ENCODE measurements around the gene INPP5D.
"Not testable (repeated sequence)": the region's sequence is repeated elsewhere in the genome, so short reads cannot be mapped to it uniquely, and the experiment has no call there.

Gene INPP5D

GRCh38 chr2:233064530-233065199, 4.5 kb downstream of the INPP5D start:
- Histone ChIP-seq H3K4me1 (ENCODE audit: control insufficient read depth, insufficient read depth, low read length, unreplicated experiment) (no peaks in the 10 kb centered on the region), H3K27ac (ENCODE audit: low read depth, low read length) (no peak overlapping the region), H3K4me3 (ENCODE audit: low read depth, low read length) (no peak overlapping the region)

GRCh38 chr2:233065200-233065589, 5.1 kb downstream of the INPP5D start:
- not testable (repeated sequence) for H3K4me1 ChIP-seq (ENCODE audit: control insufficient read depth, insufficient read depth, low read length, unreplicated experiment); H3K27me3 ChIP-seq (ENCODE audit: insufficient read depth, low read length); H2AFZ ChIP-seq (ENCODE audit: low read length, unreplicated experiment); H3K27ac ChIP-seq (ENCODE audit: low read depth, low read length); H3K36me3 ChIP-seq (ENCODE audit: insufficient read depth, low read length); H3K4me3 ChIP-seq (ENCODE audit: low read depth, low read length); H3K79me2 ChIP-seq (ENCODE audit: control insufficient read depth, insufficient read depth, low read length, unreplicated experiment)

More at GRCh38 chr2:233064530-233065199, 4.5 kb downstream of the INPP5D start:
- Histone ChIP-seq H3K79me2 (ENCODE audit: control insufficient read depth, insufficient read depth, low read length, unreplicated experiment) (no peaks in the 10 kb centered on the region), H2AFZ (ENCODE audit: low read length, unreplicated experiment) (no peak overlapping the region), H3K27me3 (ENCODE audit: insufficient read depth, low read length) (no peaks in the 10 kb centered on the region), H3K36me3 (ENCODE audit: insufficient read depth, low read length) (no peaks in the 10 kb centered on the region)

GRCh38 chr2:233065954-233066470, 5.9 kb downstream of the INPP5D start:
- Histone ChIP-seq H3K27me3 (ENCODE audit: insufficient read depth, low read length) (no peaks in the 10 kb centered on the region; the same call in 1 of the 2 replicates), H2AFZ (ENCODE audit: low read length, unreplicated experiment) (no peak overlapping the region), H3K4me1 (ENCODE audit: control insufficient read depth, insufficient read depth, low read length, unreplicated experiment) (no peaks in the 10 kb centered on the region), H3K4me3 (ENCODE audit: low read depth, low read length) (no peak overlapping the region), H3K79me2 (ENCODE audit: control insufficient read depth, insufficient read depth, low read length, unreplicated experiment) (no peaks in the 10 kb centered on the region), H3K36me3 (ENCODE audit: insufficient read depth, low read length) (no peaks in the 10 kb centered on the region), H3K27ac (ENCODE audit: low read depth, low read length) (no peak overlapping the region)

DNA sequence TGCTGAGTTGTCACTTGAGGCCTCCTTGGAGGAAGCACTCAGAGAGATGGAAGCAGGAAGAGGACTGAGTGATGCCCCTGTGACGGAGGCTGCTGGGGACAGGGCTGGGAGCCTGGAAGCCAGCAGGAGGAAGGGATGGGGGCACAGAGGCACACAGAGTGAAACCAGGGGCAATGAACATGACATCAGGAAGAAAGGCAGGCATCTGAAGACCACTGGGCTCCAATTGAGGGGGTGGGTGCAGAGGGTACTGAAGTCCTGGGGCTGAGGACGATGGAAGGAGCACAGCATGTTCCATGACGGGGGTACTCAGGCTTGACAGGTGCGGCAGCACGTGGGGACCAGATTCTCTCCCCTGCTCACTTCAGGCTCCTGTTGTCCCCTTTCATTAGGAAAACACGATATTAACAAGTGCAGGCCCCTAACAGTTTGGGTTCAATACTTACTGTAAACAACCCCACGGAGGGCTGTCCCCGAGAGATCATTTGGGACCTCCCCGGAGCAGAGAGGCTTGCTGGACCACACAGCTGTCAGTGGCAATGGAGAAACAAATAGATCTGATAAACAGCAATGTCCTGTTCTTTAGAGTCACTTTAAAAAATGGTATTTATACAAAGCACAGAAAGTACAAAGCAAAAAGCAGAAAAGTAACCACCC, 8.7 kb downstream of the INPP5D start:
- H3K4me1 ChIP-seq (ENCODE audit: control insufficient read depth, insufficient read depth, low read length, unreplicated experiment) = no peaks in the 10 kb centered on the region
- H3K79me2 ChIP-seq (ENCODE audit: control insufficient read depth, insufficient read depth, low read length, unreplicated experiment) = no peaks in the 10 kb centered on the region
- no peak overlapping the region for H3K4me3 ChIP-seq (ENCODE audit: low read depth, low read length)
- no peak overlapping the region for H2AFZ ChIP-seq (ENCODE audit: low read length, unreplicated experiment)
- H3K27me3 ChIP-seq (ENCODE audit: insufficient read depth, low read length) = peaks cover 11% of the 10 kb centered on the region
- no peaks in the 10 kb centered on the region for H3K36me3 ChIP-seq (ENCODE audit: insufficient read depth, low read length)
- no peak overlapping the region for H3K27ac ChIP-seq (ENCODE audit: low read depth, low read length)

DNA sequence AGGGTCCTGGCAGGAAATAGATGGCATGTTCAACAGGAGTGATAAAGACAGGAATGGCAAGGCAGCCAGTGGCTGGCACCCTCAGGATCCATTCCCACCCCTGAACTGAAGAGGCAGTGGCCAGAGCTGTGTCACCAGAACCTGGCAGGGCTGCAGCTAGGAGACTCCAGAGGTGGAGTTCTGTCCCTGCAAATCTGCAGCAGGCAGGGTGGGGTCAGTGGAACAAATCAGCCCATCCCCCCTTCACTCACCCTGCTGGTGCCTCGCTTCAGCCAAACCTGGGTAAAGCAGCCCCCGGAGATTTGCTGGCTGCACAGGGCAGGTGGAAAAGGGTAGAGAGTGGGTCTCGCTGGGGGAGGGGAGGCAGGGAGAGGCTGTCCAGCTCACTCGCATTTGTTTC, 12.7 kb downstream of the INPP5D start:
- H3K4me1 ChIP-seq (ENCODE audit: control insufficient read depth, insufficient read depth, low read length, unreplicated experiment) = no peaks in the 10 kb centered on the region
- H3K79me2 ChIP-seq (ENCODE audit: control insufficient read depth, insufficient read depth, low read length, unreplicated experiment) = no peaks in the 10 kb centered on the region
- H2AFZ ChIP-seq (ENCODE audit: low read length, unreplicated experiment) = no peak overlapping the region
- H3K27ac ChIP-seq (ENCODE audit: low read depth, low read length) = no peak overlapping the region
- no peak overlapping the region for H3K4me3 ChIP-seq (ENCODE audit: low read depth, low read length)
- no peaks in the 10 kb centered on the region for H3K36me3 ChIP-seq (ENCODE audit: insufficient read depth, low read length)
- H3K27me3 ChIP-seq (ENCODE audit: insufficient read depth, low read length) = peaks cover 40% of the 10 kb centered on the region

DNA sequence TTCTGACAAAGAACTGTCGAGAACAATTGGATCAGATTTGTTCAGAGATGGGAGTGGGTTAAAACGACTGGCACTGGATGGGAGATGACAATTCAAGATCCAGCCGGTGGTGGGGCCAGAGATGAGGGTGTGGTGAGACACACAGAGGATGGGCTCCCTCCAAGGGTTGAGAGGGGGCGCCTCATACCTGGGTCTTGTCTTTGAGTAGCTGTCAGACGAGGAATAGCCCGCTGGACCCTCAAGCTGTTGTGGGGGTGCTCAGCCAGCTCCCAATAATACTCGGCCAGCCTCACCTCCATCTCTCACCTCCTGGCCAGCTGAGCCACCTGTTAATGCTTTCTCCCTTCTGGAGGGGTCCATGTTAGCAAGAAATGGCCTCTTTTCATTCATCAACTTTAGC, 14.0 kb downstream of the INPP5D start:
- H2AFZ ChIP-seq (ENCODE audit: low read length, unreplicated experiment) = no peak overlapping the region
- no peaks in the 10 kb centered on the region for H3K4me1 ChIP-seq (ENCODE audit: control insufficient read depth, insufficient read depth, low read length, unreplicated experiment)
- no peaks in the 10 kb centered on the region for H3K36me3 ChIP-seq (ENCODE audit: insufficient read depth, low read length)
- no peak overlapping the region for H3K27ac ChIP-seq (ENCODE audit: low read depth, low read length)
- H3K79me2 ChIP-seq (ENCODE audit: control insufficient read depth, insufficient read depth, low read length, unreplicated experiment) = no peaks in the 10 kb centered on the region
- peaks cover 40% of the 10 kb centered on the region for H3K27me3 ChIP-seq (ENCODE audit: insufficient read depth, low read length)
- no peak overlapping the region for H3K4me3 ChIP-seq (ENCODE audit: low read depth, low read length)

DNA sequence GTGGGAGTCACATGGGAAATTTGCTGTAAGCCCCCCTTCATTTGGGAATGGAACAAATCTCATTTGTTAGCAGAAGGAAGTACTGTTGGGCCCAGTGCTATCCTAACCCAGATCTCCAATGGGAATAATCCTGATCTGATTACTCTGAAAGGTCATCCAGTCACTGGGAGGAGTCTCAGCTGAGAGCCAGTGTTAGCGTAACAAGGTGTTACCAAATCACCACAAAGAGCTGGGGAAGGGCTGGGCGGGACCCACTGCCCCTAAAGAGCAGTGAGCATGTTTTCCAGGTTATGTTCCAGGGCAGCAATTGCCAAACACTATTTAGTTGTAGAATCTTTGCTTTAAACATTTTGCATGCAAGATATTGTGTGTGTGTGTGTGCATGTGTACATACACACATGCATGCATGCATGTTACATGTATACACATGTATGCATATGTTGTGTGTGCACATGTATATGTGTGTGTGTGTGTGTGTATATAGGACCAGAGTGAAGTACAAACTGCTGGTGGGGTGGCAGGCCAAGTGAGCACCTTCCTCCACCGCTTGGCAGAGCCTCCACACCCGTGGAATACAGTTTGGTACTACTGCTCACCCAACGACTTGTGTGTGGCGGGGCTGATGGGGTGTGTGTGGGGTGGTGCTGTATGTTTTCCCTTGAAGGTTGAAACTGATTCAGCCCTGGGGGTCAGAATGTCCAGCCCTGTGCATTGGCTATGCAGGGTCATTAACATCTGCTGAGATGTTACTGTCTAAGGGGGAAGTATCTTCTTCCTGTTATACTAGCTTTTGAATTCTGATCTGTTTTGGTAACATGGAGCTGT, 15.2 kb downstream of the INPP5D start:
- Histone ChIP-seq H3K36me3 (ENCODE audit: insufficient read depth, low read length) (no peaks in the 10 kb centered on the region), H3K4me1 (ENCODE audit: control insufficient read depth, insufficient read depth, low read length, unreplicated experiment) (no peaks in the 10 kb centered on the region), H3K4me3 (ENCODE audit: low read depth, low read length) (no peak overlapping the region), H3K27ac (ENCODE audit: low read depth, low read length) (no peak overlapping the region), H3K27me3 (ENCODE audit: insufficient read depth, low read length) (peaks cover 40% of the 10 kb centered on the region), H3K79me2 (ENCODE audit: control insufficient read depth, insufficient read depth, low read length, unreplicated experiment) (no peaks in the 10 kb centered on the region), H2AFZ (ENCODE audit: low read length, unreplicated experiment) (no peak overlapping the region)

DNA sequence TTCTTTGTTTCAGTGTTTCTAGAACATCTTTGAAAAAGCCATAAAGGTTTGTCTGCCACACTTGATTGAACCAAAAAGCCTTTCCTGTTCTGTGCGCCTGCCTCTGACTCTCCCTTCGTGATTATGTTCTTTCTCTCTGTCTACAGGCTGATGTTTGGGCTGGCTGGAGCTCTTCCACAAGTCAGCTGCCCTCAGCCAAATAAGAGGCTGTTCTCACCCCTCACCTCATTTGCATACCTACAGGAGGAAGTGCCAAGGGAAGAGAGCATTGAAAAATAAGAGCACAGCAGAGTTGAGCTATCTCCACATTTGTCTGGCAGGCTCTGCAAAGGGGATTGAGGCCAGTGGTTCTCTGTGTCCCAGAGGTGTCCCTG, 15.8 kb downstream of the INPP5D start:
- no peaks in the 10 kb centered on the region for H3K79me2 ChIP-seq (ENCODE audit: control insufficient read depth, insufficient read depth, low read length, unreplicated experiment)
- no peaks in the 10 kb centered on the region for H3K4me1 ChIP-seq (ENCODE audit: control insufficient read depth, insufficient read depth, low read length, unreplicated experiment)
- H3K27me3 ChIP-seq (ENCODE audit: insufficient read depth, low read length) = peaks cover 43% of the 10 kb centered on the region
- no peak overlapping the region for H2AFZ ChIP-seq (ENCODE audit: low read length, unreplicated experiment)
- no peak overlapping the region for H3K4me3 ChIP-seq (ENCODE audit: low read depth, low read length)
- no peak overlapping the region for H3K27ac ChIP-seq (ENCODE audit: low read depth, low read length)
- no peaks in the 10 kb centered on the region for H3K36me3 ChIP-seq (ENCODE audit: insufficient read depth, low read length)

DNA sequence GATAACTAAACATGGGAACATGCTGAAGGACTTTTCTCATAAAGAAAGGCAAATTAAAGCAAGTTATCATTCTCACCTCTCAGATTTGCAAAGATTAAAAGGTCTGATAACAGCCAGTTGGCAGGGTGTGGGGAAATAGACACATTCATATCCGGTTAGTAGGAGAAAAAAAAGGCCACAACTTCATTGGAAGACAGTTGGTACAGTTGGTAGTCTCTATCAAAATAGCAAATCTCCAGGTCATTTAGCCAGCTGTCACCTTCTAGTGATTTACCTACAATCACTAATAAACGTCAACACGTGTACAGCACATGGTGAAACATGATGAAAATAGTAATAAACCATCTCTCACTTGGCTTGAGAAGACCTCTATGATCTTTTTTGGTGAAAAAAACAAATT, 16.6 kb downstream of the INPP5D start:
- Histone ChIP-seq H2AFZ (ENCODE audit: low read length, unreplicated experiment) (no peak overlapping the region), H3K36me3 (ENCODE audit: insufficient read depth, low read length) (no peaks in the 10 kb centered on the region), H3K27ac (ENCODE audit: low read depth, low read length) (no peak overlapping the region), H3K79me2 (ENCODE audit: control insufficient read depth, insufficient read depth, low read length, unreplicated experiment) (no peaks in the 10 kb centered on the region), H3K27me3 (ENCODE audit: insufficient read depth, low read length) (peaks cover 43% of the 10 kb centered on the region), H3K4me3 (ENCODE audit: low read depth, low read length) (no peak overlapping the region), H3K4me1 (ENCODE audit: control insufficient read depth, insufficient read depth, low read length, unreplicated experiment) (no peaks in the 10 kb centered on the region)

DNA sequence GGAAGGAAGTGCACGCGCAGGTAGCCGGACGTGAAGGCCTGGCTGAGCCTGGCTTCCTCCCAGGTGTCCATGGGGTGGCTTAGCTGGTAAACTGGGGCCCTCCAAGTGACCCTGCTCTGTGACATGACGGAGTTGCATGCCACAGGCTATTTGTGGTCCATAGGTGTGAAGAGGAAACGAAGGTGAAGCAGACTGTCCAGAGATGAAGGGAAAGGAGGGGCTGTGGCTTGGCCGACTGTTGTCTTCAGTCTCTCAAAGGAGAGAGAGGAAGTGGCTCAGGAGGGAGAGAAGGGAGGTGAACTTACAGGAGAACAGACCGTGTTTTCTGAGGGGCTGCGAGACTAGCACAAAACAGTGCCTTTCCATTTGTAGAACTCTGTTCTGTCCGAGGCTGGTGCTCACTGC, 19.3 kb downstream of the INPP5D start:
- Histone ChIP-seq H3K4me3 (ENCODE audit: low read depth, low read length) (no peak overlapping the region), H3K79me2 (ENCODE audit: control insufficient read depth, insufficient read depth, low read length, unreplicated experiment) (no peaks in the 10 kb centered on the region), H3K27me3 (ENCODE audit: insufficient read depth, low read length) (peaks cover 35% of the 10 kb centered on the region), H2AFZ (ENCODE audit: low read length, unreplicated experiment) (no peak overlapping the region), H3K27ac (ENCODE audit: low read depth, low read length) (no peak overlapping the region), H3K36me3 (ENCODE audit: insufficient read depth, low read length) (no peaks in the 10 kb centered on the region), H3K4me1 (ENCODE audit: control insufficient read depth, insufficient read depth, low read length, unreplicated experiment) (no peaks in the 10 kb centered on the region)
